HG03095 (cell line): ENCODE data around the gene CCL22.
"Not testable (repeated sequence)": the region's sequence is repeated elsewhere in the genome, so short reads cannot be mapped to it uniquely, and the experiment has no call there.

Source experiments
- ATAC-seq: cut with Tn5 transposase; IDR thresholded peaks from one replicate; pipeline ENCODE4 v1.9.1; 2021; ENCODE audit warnings: moderate library complexity; ENCODE audit not compliant: unreplicated experiment

The CCL22 gene

GRCh38 chr16:57374067-57374534 lies 15.5 kb downstream of the CCL22 start:
- ATAC-seq, result no peak

GRCh38 chr16:57374925-57375465 lies 16.4 kb downstream of the CCL22 start:
- not testable (repeated sequence) for ATAC-seq

- ATAC-seq, result no peak
Observed at GRCh38 chr16:57376313-57376818, 17.8 kb downstream of the CCL22 start.

- peak; percentile 71 for ATAC-seq
Observed at GRCh38 chr16:57377080-57377841, 18.7 kb downstream of the CCL22 start.

DNA sequence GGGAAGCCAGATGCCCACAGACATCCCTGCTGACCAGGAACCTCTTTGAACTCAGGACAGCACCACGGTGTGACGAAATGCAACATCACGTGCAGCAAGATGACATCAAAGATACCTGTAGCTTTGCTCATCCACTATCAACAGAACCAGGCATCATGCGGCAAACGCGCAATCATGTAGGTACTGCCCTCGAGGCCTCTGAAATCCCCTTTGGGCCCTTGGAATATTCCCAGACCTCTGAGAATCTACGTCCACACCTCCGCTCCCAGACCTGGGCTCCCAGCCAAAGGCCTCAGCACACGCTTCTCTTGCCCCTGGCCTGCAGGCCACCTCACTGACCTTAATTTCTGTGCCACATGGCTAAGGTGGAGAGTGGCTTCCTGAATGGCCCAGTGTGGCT lies 21.0 kb downstream of the CCL22 start:
- ATAC-seq, result no peak

GRCh38 chr16:57380671-57381462 lies 22.3 kb downstream of the CCL22 start:
- ATAC-seq, result no peak

- ATAC-seq, result no peak
Observed at GRCh38 chr16:57381791-57382534, 23.4 kb downstream of the CCL22 start.

DNA sequence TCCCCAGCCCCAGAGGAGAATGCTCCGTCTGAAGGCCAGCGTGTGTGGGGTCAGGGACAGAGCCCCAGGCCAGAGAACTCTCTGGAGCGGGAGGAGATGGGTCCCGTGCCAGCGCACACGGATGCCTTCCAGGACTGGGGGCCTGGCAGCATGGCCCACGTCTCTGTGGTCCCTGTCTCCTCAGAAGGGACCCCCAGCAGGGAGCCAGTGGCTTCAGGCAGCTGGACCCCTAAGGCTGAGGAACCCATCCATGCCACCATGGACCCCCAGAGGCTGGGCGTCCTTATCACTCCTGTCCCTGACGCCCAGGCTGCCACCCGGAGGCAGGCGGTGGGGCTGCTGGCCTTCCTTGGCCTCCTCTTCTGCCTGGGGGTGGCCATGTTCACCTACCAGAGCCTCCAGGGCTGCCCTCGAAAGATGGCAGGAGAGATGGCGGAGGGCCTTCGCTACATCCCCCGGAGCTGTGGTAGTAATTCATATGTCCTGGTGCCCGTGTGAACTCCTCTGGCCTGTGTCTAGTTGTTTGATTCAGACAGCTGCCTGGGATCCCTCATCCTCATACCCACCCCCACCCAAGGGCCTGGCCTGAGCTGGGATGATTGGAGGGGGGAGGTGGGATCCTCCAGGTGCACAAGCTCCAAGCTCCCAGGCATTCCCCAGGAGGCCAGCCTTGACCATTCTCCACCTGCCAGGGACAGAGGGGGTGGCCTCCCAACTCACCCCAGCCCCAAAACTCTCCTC lies 24.1 kb downstream of the CCL22 start:
- ATAC-seq, result no peak

DNA sequence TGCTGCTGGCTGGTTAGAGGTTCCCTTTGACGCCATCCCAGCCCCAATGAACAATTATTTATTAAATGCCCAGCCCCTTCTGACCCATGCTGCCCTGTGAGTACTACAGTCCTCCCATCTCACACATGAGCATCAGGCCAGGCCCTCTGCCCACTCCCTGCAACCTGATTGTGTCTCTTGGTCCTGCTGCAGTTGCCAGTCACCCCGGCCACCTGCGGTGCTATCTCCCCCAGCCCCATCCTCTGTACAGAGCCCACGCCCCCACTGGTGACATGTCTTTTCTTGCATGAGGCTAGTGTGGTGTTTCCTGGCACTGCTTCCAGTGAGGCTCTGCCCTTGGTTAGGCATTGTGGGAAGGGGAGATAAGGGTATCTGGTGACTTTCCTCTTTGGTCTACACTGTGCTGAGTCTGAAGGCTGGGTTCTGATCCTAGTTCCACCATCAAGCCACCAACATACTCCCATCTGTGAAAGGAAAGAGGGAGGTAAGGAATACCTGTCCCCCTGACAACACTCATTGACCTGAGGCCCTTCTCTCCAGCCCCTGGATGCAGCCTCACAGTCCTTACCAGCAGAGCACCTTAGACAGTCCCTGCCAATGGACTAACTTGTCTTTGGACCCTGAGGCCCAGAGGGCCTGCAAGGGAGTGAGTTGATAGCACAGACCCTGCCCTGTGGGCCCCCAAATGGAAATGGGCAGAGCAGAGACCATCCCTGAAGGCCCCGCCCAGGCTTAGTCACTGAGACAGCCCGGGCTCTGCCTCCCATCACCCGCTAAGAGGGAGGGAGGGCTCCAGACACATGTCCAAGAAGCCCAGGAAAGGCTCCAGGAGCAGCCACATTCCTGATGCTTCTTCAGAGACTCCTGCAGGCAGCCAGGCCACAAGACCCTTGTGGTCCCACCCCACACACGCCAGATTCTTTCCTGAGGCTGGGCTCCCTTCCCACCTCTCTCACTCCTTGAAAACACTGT lies 25.0 kb downstream of the CCL22 start:
- no peak for ATAC-seq

DNA sequence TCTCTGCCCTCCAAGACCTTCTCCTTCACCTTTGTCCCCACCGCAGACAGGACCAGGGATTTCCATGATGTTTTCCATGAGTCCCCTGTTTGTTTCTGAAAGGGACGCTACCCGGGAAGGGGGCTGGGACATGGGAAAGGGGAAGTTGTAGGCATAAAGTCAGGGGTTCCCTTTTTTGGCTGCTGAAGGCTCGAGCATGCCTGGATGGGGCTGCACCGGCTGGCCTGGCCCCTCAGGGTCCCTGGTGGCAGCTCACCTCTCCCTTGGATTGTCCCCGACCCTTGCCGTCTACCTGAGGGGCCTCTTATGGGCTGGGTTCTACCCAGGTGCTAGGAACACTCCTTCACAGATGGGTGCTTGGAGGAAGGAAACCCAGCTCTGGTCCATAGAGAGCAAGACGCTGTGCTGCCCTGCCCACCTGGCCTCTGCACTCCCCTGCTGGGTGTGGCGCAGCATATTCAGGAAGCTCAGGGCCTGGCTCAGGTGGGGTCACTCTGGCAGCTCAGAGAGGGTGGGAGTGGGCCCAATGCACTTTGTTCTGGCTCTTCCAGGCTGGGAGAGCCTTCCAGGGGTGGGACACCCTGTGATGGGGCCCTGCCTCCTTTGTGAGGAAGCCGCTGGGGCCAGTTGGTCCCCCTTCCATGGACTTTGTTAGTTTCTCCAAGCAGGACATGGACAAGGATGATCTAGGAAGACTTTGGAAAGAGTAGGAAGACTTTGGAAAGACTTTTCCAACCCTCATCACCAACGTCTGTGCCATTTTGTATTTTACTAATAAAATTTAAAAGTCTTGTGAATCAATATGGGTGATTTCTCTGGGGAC lies 25.9 kb downstream of the CCL22 start:
- no peak for ATAC-seq

DNA sequence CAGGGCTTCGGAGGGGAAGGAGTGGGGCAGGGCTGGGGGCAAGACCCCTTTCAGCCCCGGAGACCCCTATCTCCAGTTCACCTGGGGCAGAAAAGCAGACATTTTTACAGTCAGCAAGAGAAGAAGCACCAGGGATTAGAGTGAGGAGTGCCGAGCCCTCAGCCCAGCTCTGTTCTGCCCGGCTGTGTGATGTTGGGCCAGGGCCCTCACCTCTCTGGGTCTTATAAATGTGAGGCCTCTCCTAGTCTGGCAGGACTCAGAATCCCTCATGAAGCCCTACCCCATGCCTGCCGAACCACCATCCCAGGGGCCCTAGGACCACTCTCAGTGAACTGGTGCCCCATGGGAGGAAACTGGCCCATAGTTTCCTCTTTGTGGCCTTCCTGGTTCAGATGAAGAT lies 26.5 kb downstream of the CCL22 start:
- ATAC-seq, result no peak

DNA sequence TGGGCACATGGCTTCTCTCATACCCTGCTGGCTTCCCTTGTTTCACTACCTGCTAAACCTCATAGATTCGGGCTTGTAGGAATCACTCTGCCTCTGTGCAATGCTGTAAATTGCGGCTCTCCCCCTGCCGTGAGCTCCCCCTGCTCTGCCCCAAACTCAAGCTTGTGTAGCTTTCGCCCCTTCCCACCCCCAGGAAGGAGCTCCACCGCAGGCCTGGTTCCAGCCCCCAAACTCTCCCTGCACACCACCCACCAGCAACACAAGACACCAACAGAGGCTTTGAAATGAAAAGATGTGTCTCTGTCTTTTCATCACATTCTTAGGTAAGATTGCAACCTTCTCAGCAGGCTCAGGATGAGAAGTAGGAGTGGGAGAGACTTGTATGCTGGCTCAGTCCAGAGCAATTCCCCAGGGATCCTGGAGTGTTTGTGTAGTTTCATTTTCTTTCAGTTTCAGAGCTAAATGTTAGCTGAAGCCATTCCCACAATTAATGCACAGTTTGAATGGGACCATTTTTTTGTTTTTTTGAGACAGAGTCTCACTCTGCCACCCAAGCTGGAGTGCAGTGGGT lies 27.9 kb downstream of the CCL22 start:
- no peak for ATAC-seq

DNA sequence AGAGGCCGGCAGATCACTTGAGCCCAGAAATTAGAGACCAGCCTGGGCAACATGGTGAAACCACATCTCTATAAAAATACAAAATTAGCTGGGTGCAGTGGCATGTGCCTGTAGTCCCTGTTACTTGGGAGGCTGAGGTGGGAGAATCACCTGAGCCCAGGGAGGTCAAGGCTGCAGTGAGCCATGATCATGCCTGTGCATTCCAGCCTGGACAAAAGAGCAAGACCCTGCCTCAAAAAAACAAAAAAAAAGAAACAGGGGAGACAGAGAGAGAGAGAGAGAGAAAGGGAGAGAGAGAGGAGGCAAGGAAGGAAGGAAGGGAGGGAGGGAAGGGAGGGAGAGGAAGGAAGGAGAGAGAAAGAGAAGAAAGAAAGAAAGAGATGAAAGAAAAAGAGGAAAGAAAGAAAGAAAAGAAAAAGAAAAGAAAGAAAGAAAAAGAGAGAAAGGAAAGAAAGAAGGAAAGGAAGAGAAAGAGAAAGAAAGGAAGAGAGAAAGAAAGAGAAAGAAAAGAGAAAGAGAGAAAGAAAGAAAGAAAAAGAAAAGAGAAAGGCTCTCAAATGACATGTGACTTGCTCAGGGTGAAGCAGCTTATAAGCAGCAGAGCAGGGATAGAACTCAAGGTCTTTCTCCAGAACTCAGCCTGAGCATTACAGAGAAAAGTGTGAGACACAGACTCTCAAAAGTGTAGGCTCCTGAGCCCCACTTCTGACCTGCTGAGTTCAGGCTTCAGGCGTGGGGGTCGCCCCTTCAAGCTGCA lies 29.2 kb downstream of the CCL22 start:
- ATAC-seq, result no peak

GRCh38 chr16:57388359-57389086 lies 29.9 kb downstream of the CCL22 start:
- no peak for ATAC-seq

DNA sequence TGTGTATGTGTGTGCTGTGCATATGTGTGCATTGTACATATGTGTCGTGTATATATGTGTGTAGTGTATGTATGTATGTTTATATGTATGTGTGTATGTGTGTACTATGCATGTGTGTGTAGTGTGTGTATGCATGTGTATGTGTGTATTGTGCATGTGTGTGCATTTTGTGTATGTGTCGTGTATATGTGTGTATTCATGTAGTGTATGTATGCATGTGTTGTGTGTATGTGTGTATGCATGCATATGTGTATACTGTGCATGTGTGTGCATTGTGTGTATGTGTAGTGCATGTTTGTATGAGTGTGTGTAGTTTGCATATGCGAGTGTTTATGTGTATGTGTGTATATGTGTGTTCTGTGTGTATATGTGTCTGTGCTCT lies 30.5 kb downstream of the CCL22 start:
- ATAC-seq, result no peak

- ATAC-seq, result no peak
Observed at GRCh38 chr16:57390636-57391295, 32.2 kb downstream of the CCL22 start.
